H1 (cell line): Measurements from ENCODE around the gene ZNF746.

Experiments used
- ASH2L ChIP-seq: fragments of 200-600, 300-600 bp; sonication (generic); IDR thresholded peaks from one replicate; pipeline ENCODE4 v1.7.1; 2017; ENCODE audit warnings: low read length
- CREB1 ChIP-seq: IDR thresholded peaks from 2 replicates; pipeline ENCODE4 v1.6.1; 2012; ENCODE audit warnings: inconsistent platforms
- EP300 ChIP-seq, 2 experiments: IDR thresholded peaks; 1 replicate in 1 of 2; 2 replicates in 1 of 2; pipeline ENCODE4 v1.6.1; 2011 to 2012; ENCODE audit warnings: low read depth in 2 of 2, low read length in 2 of 2, mild to moderate bottlenecking in 2 of 2, borderline replicate concordance in 1 of 2, inconsistent platforms in 1 of 2, moderate library complexity in 1 of 2
- GABPA ChIP-seq: IDR thresholded peaks from 2 replicates; pipeline ENCODE4 v1.6.1; 2011; ENCODE audit warnings: mild to moderate bottlenecking, low read length, moderate library complexity, borderline replicate concordance; ENCODE audit not compliant: insufficient read depth
- GTF2F1 ChIP-seq: IDR thresholded peaks from 2 replicates; pipeline ENCODE4 v1.6.1; 2012; ENCODE audit warnings: low read depth, low read length, improper control_type of control experiment, borderline replicate concordance
- RFX5 ChIP-seq: IDR thresholded peaks from 2 replicates; pipeline ENCODE4 v1.6.1; 2011; ENCODE audit warnings: low read depth, low read length, improper control_type of control experiment, borderline replicate concordance
- RNF2 ChIP-seq: fragments of 200-900, 300-1000 bp; sonication (generic); IDR thresholded peaks from 2 replicates; pipeline ENCODE4 v1.7.1; 2016; ENCODE audit warnings: borderline replicate concordance, low read depth, mild to moderate bottlenecking, antibody characterized with exemption, low read length; ENCODE audit not compliant: poor library complexity, severe bottlenecking; ENCODE audit errors: missing control alignments
- SIN3A ChIP-seq, 2 experiments: IDR thresholded peaks in 1 of 2; conservative IDR thresholded peaks in 1 of 2; 2 replicates each; pipeline ENCODE4 v1.6.1; 2011 to 2012; ENCODE audit warnings: low read length in 2 of 2, improper control_type of control experiment in 1 of 2, low read depth in 1 of 2, mild to moderate bottlenecking in 1 of 2
- SIRT6 ChIP-seq: IDR thresholded peaks from one replicate; pipeline ENCODE4 v1.7.1; 2012; ENCODE audit warnings: low read length, inconsistent platforms
- SRF ChIP-seq: IDR thresholded peaks from 2 replicates; pipeline ENCODE4 v1.6.1; 2011; ENCODE audit warnings: mild to moderate bottlenecking, low read depth, low read length, moderate library complexity
- TAF1 ChIP-seq: IDR thresholded peaks from 2 replicates; pipeline ENCODE4 v1.6.1; 2011; ENCODE audit warnings: mild to moderate bottlenecking, low read depth, low read length
- ZNF274 ChIP-seq: IDR thresholded peaks from 2 replicates; pipeline ENCODE4 v1.7.0; 2012; ENCODE audit warnings: low read length, borderline replicate concordance; ENCODE audit errors: extremely low read depth
- TF ChIP-seq, protein P1 (sequence below): IDR thresholded peaks from 2 replicates; pipeline ENCODE4 v1.6.1; 2011; ENCODE audit warnings: low read length, improper control_type of control experiment
- TF ChIP-seq, protein P2 (sequence below), 3 experiments: IDR thresholded peaks; 1 replicate in 2 of 3; 2 replicates in 1 of 3; pipeline versions ENCODE4 v1.5.1 to v1.6.1; 2011; ENCODE audit warnings: low read length in 3 of 3, mild to moderate bottlenecking in 3 of 3, inconsistent platforms in 2 of 3, low read depth in 1 of 3, moderate library complexity in 1 of 3; ENCODE audit not compliant: insufficient read depth in 1 of 3; ENCODE audit errors: control extremely low read depth in 1 of 3

DNA sequence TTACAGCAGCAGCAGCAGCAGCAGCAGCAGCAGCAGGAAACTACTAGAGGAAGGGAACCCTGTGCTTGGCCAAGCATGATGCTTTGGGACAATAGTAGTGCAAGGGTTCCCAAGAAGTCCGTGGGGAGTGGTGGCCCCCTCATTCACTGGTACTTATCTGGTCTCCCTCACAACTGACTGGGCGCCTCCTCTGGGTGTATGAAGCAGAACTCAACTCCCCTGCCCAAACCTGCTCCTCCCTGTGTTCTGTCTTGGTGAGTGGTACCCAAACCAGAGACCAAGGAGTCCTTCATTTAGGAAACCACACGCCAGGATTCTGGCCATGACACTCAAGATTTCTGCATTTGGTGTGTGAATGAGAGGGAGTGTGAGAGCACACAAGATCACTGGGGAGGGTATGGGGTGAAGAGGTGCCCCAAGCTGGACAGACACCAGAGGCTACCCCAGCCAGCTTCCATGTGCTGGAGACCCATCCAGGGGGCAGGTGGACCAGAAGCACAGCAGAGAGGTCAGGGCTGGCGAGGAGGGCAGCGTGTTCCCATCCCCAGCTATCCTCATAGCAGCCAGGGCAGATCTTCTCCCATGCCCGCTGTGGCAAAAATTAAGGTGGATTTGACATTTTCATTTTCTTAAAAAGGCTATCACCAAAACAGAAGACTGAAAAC lies 26.2 kb downstream of the ZNF746 start:
- TF ChIP-seq SIRT6: no peak
- TF ChIP-seq, protein P1, sequence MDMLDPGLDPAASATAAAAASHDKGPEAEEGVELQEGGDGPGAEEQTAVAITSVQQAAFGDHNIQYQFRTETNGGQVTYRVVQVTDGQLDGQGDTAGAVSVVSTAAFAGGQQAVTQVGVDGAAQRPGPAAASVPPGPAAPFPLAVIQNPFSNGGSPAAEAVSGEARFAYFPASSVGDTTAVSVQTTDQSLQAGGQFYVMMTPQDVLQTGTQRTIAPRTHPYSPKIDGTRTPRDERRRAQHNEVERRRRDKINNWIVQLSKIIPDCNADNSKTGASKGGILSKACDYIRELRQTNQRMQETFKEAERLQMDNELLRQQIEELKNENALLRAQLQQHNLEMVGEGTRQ: no peak
- TF ChIP-seq RNF2: no peak
- TF ChIP-seq CREB1: no peak
- no peak for TF ChIP-seq SIN3A (conservative IDR thresholded peaks at IDR 0.05 in 1 of 2, IDR thresholded peaks at IDR 0.05 in 1 of 2; ENCODE audit: low read depth in 1 of 2, low read length in 2 of 2)
- TF ChIP-seq SRF: no peak
- TF ChIP-seq ASH2L: no peak
- TF ChIP-seq TAF1: no peak
- TF ChIP-seq GABPA: no peak
- TF ChIP-seq, protein P2, sequence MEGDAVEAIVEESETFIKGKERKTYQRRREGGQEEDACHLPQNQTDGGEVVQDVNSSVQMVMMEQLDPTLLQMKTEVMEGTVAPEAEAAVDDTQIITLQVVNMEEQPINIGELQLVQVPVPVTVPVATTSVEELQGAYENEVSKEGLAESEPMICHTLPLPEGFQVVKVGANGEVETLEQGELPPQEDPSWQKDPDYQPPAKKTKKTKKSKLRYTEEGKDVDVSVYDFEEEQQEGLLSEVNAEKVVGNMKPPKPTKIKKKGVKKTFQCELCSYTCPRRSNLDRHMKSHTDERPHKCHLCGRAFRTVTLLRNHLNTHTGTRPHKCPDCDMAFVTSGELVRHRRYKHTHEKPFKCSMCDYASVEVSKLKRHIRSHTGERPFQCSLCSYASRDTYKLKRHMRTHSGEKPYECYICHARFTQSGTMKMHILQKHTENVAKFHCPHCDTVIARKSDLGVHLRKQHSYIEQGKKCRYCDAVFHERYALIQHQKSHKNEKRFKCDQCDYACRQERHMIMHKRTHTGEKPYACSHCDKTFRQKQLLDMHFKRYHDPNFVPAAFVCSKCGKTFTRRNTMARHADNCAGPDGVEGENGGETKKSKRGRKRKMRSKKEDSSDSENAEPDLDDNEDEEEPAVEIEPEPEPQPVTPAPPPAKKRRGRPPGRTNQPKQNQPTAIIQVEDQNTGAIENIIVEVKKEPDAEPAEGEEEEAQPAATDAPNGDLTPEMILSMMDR (IDR thresholded peaks at IDR 0.05; ENCODE audit: control extremely low read depth in 1 of 3, insufficient read depth in 1 of 3, low read depth in 1 of 3, low read length in 3 of 3): no peak
- TF ChIP-seq GTF2F1: no peak
- no peak for TF ChIP-seq RFX5
- no peak for TF ChIP-seq EP300 (IDR thresholded peaks at IDR 0.05; ENCODE audit: borderline replicate concordance in 1 of 2, low read depth in 2 of 2, low read length in 2 of 2)
- TF ChIP-seq ZNF274: no peak
